Cardiac fibroblast (primary cell): ENCODE measurements around the gene HARBI1.

Source experiments
- DNase-seq, 2 donors: peaks; one replicate each; pipeline versions ENCODE4 v3.0.0 to v3.0.0-alpha.2; 2010; ENCODE audit warnings: low read depth in 2 of 2
- H3K4me3 ChIP-seq, 2 donors: replicated peaks in 1 of 2; 1 replicate in 1 of 2; 2 replicates in 1 of 2; pipeline ENCODE4 v1.5.1; 2011; ENCODE audit warnings: low read depth in 2 of 2, low read length in 2 of 2, mild to moderate bottlenecking in 2 of 2, moderate library complexity in 1 of 2
- CTCF ChIP-seq: IDR thresholded peaks from one replicate; pipeline ENCODE4 v1.5.1; 2011; ENCODE audit warnings: low read depth, mild to moderate bottlenecking, low read length, inconsistent platforms

HARBI1 gene

DNA sequence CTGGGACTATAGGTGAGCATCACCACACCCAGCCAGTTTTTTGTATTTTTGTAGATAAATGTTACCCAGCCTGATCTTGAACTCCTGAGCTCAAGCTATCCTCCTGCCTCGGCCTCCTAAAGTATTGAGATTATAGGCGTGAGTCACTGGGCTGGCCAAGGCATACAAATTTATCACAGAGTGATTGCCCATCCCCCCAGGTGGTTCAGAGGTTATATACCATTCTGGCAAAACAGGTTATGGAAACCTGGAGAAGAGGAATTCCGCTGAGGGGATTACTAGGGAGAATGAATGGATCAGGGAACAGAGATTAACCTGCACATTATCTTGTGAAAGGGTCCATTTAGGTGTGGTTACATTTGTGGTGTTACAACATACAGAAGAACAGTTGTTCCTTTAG is 8.4 kb upstream of the HARBI1 start:
- TF ChIP-seq CTCF: no peak

GRCh38 chr11:46618837-46619236 is 1.8 kb upstream of the HARBI1 start:
- DNase-seq: peak in 1 of 2 donors; percentile 7
- TF ChIP-seq CTCF: no peak
- H3K4me3 ChIP-seq: peak overlapping the region in 1 of 2 donors; percentile 80

More for the DNA sequence above, 8.4 kb upstream of the HARBI1 start:
- no peak overlapping the region for H3K4me3 ChIP-seq
- DNase-seq: no peak

DNA sequence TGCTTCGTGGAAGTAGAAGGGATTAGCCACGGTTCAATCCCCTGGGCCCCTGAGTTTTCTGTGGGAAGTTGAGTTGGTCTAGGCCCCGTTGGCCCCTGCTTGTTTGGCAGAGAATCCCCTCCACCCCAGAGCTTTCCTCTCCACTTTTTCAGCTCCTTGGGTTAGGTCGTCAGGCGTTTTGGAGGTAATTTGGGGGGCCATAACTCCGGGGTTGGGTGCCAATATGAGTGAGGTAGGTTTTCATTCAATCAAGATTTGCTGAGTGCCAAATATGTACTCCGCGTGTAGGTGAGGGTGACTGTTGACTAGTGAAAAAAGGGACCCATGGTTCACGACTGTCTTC is 916 bp upstream of the HARBI1 start:
- H3K4me3 ChIP-seq: peak overlapping the region; percentile 80 to 97
- TF ChIP-seq CTCF: no peak
- no peak for DNase-seq

DNA sequence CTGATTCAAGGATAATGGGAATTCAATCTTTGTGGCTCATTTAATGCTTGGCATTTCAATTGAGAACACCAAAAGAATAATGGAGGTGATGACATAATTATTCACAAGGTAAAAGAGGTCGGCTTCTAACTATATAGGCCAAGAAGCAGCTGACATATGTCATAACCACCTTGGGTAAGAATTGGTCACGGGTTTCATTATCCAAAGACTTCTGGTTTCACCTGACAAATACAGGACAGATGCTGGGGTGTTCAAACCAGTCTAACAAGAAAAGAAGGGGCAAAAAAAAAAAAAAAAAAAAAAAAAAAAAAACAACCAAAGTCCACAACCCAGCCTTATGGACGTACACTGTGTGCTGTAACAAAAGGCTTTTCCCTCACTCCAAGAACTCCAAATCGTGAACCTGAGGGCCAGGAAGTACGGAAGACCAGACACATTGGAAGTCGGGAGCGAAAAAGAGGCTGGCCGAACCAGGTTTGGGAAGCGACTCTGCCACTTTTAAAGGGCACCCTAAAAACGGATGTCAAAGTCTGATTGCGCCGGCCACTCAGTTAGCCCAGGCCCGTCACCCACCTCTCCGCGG is 385 bp downstream of the HARBI1 start:
- TF ChIP-seq CTCF: no peak
- peak in 1 of 2 donors; percentile 42 for DNase-seq
- peak overlapping the region; percentile 80 to 97 for H3K4me3 ChIP-seq

- peak in 1 of 2 donors; percentile 39 for DNase-seq
- TF ChIP-seq CTCF: no peak
- no peak overlapping the region for H3K4me3 ChIP-seq
Measured at GRCh38 chr11:46615756-46616155, 1.3 kb downstream of the HARBI1 start.

DNA sequence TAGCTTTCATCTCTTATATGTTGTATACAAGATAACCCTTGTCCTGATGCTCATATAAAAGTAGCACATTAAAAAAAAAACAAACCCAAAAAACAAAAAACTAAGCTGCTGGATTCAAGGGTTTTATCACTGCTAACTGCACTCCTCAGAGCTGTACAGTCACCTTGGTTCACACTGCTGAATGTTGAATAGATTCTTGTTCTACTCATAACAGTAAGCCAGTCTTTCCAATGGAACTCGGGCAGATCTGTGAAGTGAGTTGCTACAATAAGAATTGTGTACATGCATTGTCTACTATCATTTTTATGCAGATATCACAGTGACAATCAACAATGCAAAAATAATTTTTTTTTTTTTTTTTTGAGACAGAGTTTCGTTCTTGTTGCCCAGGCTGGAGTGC is 4.7 kb downstream of the HARBI1 start:
- DNase-seq: no peak
- H3K4me3 ChIP-seq: no peak overlapping the region
- no peak for TF ChIP-seq CTCF
